C4-2B (cell line): ENCODE data around the gene UNC45B.

Experiments used
- CTCF ChIP-seq: fragments of 450-650 bp; conservative IDR thresholded peaks from 2 replicates; pipeline ENCODE4 v1.5.1; 2017; ENCODE audit warnings: mild to moderate bottlenecking
- ZFX ChIP-seq: fragments of 450-650 bp; IDR thresholded peaks from 2 replicates; pipeline ENCODE4 v1.6.1; 2017

DNA sequence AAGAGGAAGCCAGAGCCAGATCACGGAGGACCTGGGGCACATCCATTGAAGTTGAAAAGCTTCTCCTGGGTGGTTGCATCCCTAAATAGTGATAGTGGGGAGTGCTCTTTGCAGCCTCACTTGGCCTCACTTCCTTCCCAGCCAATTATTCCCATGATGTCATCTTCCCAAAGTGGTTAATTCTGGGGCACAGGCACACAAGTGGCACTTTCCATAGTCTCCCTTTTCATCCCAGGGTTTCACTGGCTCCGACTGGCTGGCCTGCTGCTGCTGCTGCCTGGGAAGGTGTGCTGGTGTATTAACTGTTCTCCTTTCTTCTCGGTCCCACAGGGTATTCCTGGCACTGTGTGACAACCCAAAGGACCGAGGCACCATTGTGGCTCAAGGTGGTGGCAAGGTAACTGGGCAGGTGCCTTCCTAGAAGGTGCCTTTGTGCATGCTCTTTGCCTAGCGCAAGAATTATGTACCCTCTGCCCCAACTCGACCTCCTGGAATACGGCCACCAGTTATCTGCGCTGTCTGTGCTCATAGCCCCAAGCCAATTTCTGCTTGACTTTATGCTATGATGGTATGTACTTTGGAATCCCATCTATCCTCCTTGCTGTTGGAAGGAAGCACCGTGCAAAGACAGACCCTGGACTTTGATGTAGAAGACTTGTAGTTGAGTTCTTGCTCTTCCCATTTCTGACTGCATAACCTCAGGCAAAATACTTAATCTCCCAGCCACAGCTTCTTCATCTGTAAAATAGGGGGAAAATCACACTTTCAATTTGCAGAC is 28.2 kb downstream of the UNC45B start:
- TF ChIP-seq CTCF: no peak
- no peak for TF ChIP-seq ZFX
